HepG2 (cell line): ENCODE measurements around the gene SRCAP. TPM values are rescaled to one million over a fixed set of nuclear protein-coding genes. Genes with fewer than 3 reads are reported as not detected.
A peak's percentile ranks its signal among the peaks of the same experiment; 100 is the strongest.

ENCODE experiments used
- PCBP1 ChIP-seq: fragments of 200-400 bp; formaldehyde crosslinking; IDR thresholded peaks from 2 replicates; pipeline ENCODE4 v1.6.1; 2017; ENCODE audit warnings: mild to moderate bottlenecking, low read depth, low read length, borderline replicate concordance
- RARA ChIP-seq: IDR thresholded peaks from 2 replicates; pipeline ENCODE4 v1.6.1; 2016; ENCODE audit warnings: missing genetic modification reagents, missing compliant biosample characterization
- REL ChIP-seq: sonication (generic); formaldehyde crosslinking; conservative IDR thresholded peaks from 2 replicates; pipeline ENCODE4 v1.8.0; 2022; ENCODE audit warnings: mild to moderate bottlenecking, missing genetic modification reagents, moderate library complexity
- ZNF281 ChIP-seq: sonication (generic); formaldehyde crosslinking; IDR thresholded peaks from 2 replicates; pipeline ENCODE4 v1.4.0; 2020; ENCODE audit warnings: missing genetic modification reagents, borderline replicate concordance
- ZNF318 ChIP-seq: sonication (generic); formaldehyde crosslinking; IDR thresholded peaks from 2 replicates; pipeline ENCODE4 v1.4.0; 2020; ENCODE audit warnings: mild to moderate bottlenecking, missing genetic modification reagents
- ZNF567 ChIP-seq: sonication (generic); formaldehyde crosslinking; IDR thresholded peaks from 2 replicates; pipeline ENCODE4 v1.8.1; 2023; ENCODE audit warnings: mild to moderate bottlenecking, missing genetic modification reagents, borderline replicate concordance
- polyA plus RNA-seq, 8 experiments: library from polyadenylated mRNA; depleted of rRNA in 3 of 8; stranded (reverse) in 7 of 8; unstranded in 1 of 8; fragments of >200 nt; fragmentation: Illumina TruSeq in 4 of 8; extraction: Trizol in 4 of 8; gene quantifications; 2 replicates each; pipeline versions ENCODE4 v1.2.1 to v1.2.3, GENCODE V29; 2011 to 2016; ENCODE audit warnings: low read depth in 4 of 8, missing spikeins in 1 of 8, mixed read lengths in 1 of 8; ENCODE audit not compliant: insufficient read depth in 1 of 8
- total RNA-seq, 5 experiments: library from RNA; depleted of rRNA; stranded (reverse); fragments of >200 nt; fragmentation: Illumina TruSeq; extraction: Trizol; gene quantifications; 2 replicates each; pipeline ENCODE4 v1.2.3, GENCODE V29; 2016; ENCODE audit warnings: low read depth in 1 of 5
- TF ChIP-seq, protein P1 (sequence below): sonication (generic); formaldehyde crosslinking; IDR thresholded peaks from 2 replicates; pipeline ENCODE4 v1.4.0; 2020; ENCODE audit warnings: missing genetic modification reagents, borderline replicate concordance
- TF ChIP-seq, protein P2 (sequence below): sonication (generic); formaldehyde crosslinking; IDR thresholded peaks from 2 replicates; pipeline ENCODE4 v1.5.0; 2020; ENCODE audit warnings: mild to moderate bottlenecking, missing genetic modification reagents, borderline replicate concordance

The SRCAP gene
- total and polyA plus RNA-seq, 2 of the 13 experiments (the other 11 are each of a cell fraction or from before 2014, with no cell fraction given): 4.9 to 9.0 TPM

- no peak for TF ChIP-seq ZNF318 (CRISPR knock-in tag)
- TF ChIP-seq, protein P1, sequence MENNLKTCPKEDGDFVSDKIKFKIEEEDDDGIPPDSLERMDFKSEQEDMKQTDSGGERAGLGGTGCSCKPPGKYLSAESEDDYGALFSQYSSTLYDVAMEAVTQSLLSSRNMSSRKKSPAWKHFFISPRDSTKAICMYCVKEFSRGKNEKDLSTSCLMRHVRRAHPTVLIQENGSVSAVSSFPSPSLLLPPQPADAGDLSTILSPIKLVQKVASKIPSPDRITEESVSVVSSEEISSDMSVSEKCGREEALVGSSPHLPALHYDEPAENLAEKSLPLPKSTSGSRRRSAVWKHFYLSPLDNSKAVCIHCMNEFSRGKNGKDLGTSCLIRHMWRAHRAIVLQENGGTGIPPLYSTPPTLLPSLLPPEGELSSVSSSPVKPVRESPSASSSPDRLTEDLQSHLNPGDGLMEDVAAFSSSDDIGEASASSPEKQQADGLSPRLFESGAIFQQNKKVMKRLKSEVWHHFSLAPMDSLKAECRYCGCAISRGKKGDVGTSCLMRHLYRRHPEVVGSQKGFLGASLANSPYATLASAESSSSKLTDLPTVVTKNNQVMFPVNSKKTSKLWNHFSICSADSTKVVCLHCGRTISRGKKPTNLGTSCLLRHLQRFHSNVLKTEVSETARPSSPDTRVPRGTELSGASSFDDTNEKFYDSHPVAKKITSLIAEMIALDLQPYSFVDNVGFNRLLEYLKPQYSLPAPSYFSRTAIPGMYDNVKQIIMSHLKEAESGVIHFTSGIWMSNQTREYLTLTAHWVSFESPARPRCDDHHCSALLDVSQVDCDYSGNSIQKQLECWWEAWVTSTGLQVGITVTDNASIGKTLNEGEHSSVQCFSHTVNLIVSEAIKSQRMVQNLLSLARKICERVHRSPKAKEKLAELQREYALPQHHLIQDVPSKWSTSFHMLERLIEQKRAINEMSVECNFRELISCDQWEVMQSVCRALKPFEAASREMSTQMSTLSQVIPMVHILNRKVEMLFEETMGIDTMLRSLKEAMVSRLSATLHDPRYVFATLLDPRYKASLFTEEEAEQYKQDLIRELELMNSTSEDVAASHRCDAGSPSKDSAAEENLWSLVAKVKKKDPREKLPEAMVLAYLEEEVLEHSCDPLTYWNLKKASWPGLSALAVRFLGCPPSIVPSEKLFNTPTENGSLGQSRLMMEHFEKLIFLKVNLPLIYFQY (CRISPR knock-in tag): no peak; the same call in 1 of the 2 replicates
- TF ChIP-seq REL (CRISPR knock-in tag): no peak
- TF ChIP-seq, protein P2, sequence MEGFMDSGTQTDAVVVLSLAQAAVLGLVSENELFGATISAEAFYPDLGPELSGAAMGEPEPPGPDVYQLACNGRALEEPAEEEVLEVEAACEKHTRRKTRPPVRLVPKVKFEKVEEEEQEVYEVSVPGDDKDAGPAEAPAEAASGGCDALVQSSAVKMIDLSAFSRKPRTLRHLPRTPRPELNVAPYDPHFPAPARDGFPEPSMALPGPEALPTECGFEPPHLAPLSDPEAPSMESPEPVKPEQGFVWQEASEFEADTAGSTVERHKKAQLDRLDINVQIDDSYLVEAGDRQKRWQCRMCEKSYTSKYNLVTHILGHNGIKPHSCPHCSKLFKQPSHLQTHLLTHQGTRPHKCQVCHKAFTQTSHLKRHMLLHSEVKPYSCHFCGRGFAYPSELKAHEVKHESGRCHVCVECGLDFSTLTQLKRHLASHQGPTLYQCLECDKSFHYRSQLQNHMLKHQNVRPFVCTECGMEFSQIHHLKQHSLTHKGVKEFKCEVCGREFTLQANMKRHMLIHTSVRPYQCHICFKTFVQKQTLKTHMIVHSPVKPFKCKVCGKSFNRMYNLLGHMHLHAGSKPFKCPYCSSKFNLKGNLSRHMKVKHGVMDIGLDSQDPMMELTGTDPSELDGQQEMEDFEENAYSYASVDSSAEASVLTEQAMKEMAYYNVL (CRISPR knock-in tag): peak; percentile 85; the same call in 1 of the 2 replicates
- peak; percentile 63; the same call in 1 of the 2 replicates for TF ChIP-seq RARA (CRISPR knock-in tag)
- peak; percentile 78 for TF ChIP-seq ZNF281 (CRISPR knock-in tag)
- no peak; the same call in 1 of the 2 replicates for TF ChIP-seq ZNF567
- TF ChIP-seq PCBP1: peak; percentile 96
These were observed 40.9 kb upstream of the SRCAP start, which contains the start of gene FBRS (continued) for GRCh38 chr16:30657866-30658730.
